IMR-90 (cell line): ENCODE measurements around the gene NABP1. TPM values are rescaled to one million over a fixed set of nuclear protein-coding genes. Genes with fewer than 3 reads are reported as not detected.

Experiments used
- ATAC-seq: fragments of 200-7000 bp; cut with Tn5 transposase; 2 replicates; pipeline ENCODE4 v1.9.1; 2020; ENCODE audit warnings: low read depth, mild to moderate bottlenecking, moderate library complexity
- BruUV-seq: library from RNA; stranded (reverse); fragments of 400-500 nt; replicated peaks from 2 replicates; lab custom pipeline; 2021; lab: Mats Ljungman, UMichigan
- CTCF ChIA-PET: fragments of 300-600 bp; formaldehyde crosslinking; extraction: SDS; loops from one replicate; lab custom pipeline; 2021; ENCODE audit warnings: antibody characterized with exemption; lab: Yijun Ruan, JAX
- POLR2A ChIA-PET: fragments of 300-600 bp; sonication (Branson Sonifier 250); formaldehyde crosslinking; loops from one replicate; lab custom pipeline; 2022; ENCODE audit warnings: antibody characterized with exemption; ENCODE audit not compliant: unreplicated experiment; lab: Charles Lee
- DNase-seq: peaks from one replicate; pipeline ENCODE4 v3.0.0; 2013
- H2AFZ ChIP-seq: replicated peaks from 2 replicates; pipeline ENCODE3; 2013; ENCODE audit warnings: low read length, mild to moderate bottlenecking; ENCODE audit not compliant: poor library complexity
- H2AK5ac ChIP-seq: 2 replicates; pipeline ENCODE4 v1.6.1; 2013; ENCODE audit warnings: low read depth, low read length, inconsistent platforms
- H2AK9ac ChIP-seq: replicated peaks from 2 replicates; pipeline ENCODE3; 2013; ENCODE audit warnings: mild to moderate bottlenecking, low read depth, low read length, moderate library complexity; ENCODE audit not compliant: poor library complexity
- H2BK120ac ChIP-seq: 2 replicates; pipeline ENCODE4 v1.6.1; 2013; ENCODE audit warnings: low read depth, low read length, inconsistent platforms
- H2BK15ac ChIP-seq: 3 replicates; pipeline ENCODE4 v1.6.1; 2013; ENCODE audit warnings: low read depth, low read length, inconsistent platforms
- H2BK20ac ChIP-seq: 2 replicates; pipeline ENCODE4 v1.6.1; 2013; ENCODE audit warnings: low read depth, mild to moderate bottlenecking, inconsistent platforms, low read length, moderate library complexity
- H2BK5ac ChIP-seq: 2 replicates; pipeline ENCODE4 v1.6.1; 2013; ENCODE audit warnings: mild to moderate bottlenecking, low read depth, low read length, inconsistent platforms; ENCODE audit not compliant: poor library complexity, severe bottlenecking
- H3K14ac ChIP-seq: replicated peaks from 2 replicates; pipeline ENCODE4 v1.6.1; 2013; ENCODE audit warnings: low read depth, low read length, inconsistent platforms
- H3K18ac ChIP-seq: 2 replicates; pipeline ENCODE4 v1.6.1; 2013; ENCODE audit warnings: low read depth, low read length, control low read depth
- H3K23ac ChIP-seq: 2 replicates; pipeline ENCODE4 v1.6.1; 2013; ENCODE audit warnings: low read depth, low read length, inconsistent platforms
- H3K27ac ChIP-seq: 2 replicates; pipeline ENCODE4 v1.5.1; 2013; ENCODE audit warnings: mild to moderate bottlenecking, control low read depth, low read length; ENCODE audit not compliant: insufficient read depth
- H3K27me3 ChIP-seq: 2 replicates; pipeline ENCODE4 v1.6.1; 2013; ENCODE audit warnings: low read length; ENCODE audit not compliant: control insufficient read depth, insufficient read depth
- H3K36me3 ChIP-seq: 2 replicates; pipeline ENCODE4 v1.6.1; 2013; ENCODE audit warnings: low read length, mixed read lengths; ENCODE audit not compliant: control insufficient read depth, insufficient read depth
- H3K4ac ChIP-seq: 2 replicates; pipeline ENCODE4 v1.6.1; 2013; ENCODE audit warnings: low read depth, low read length, inconsistent platforms
- H3K4me1 ChIP-seq: 2 replicates; pipeline ENCODE4 v1.6.1; 2013; ENCODE audit warnings: low read length, mixed read lengths; ENCODE audit not compliant: control insufficient read depth, insufficient read depth
- H3K4me2 ChIP-seq: 2 replicates; pipeline ENCODE4 v1.6.1; 2013; ENCODE audit warnings: low read depth, mild to moderate bottlenecking, control low read depth, low read length, moderate library complexity
- H3K4me3 ChIP-seq: 2 replicates; pipeline ENCODE4 v1.5.1; 2013; ENCODE audit warnings: low read depth, mild to moderate bottlenecking, control low read depth, low read length, moderate library complexity; ENCODE audit not compliant: insufficient read depth
- H3K56ac ChIP-seq: 2 replicates; pipeline ENCODE4 v1.6.1; 2013; ENCODE audit warnings: low read length, inconsistent platforms; ENCODE audit not compliant: insufficient read depth; ENCODE audit errors: extremely low read depth
- H3K79me1 ChIP-seq, 2 experiments: 2 replicates each; pipeline ENCODE4 v1.6.1; 2013; ENCODE audit warnings: low read length in 2 of 2, inconsistent platforms in 1 of 2, low read depth in 1 of 2
- H3K9ac ChIP-seq: 2 replicates; pipeline ENCODE4 v1.6.1; 2013; ENCODE audit warnings: low read depth, low read length, control low read depth
- H3K9me1 ChIP-seq: 2 replicates; pipeline ENCODE4 v1.6.1; 2013; ENCODE audit warnings: low read length, inconsistent platforms; ENCODE audit not compliant: insufficient read depth
- H3K9me3 ChIP-seq: 2 replicates; pipeline ENCODE4 v1.6.1; 2013; ENCODE audit warnings: low read length; ENCODE audit not compliant: control insufficient read depth, insufficient read depth
- H4K20me1 ChIP-seq: 2 replicates; pipeline ENCODE4 v1.6.1; 2013; ENCODE audit warnings: low read length, inconsistent platforms; ENCODE audit not compliant: insufficient read depth
- H4K5ac ChIP-seq: 2 replicates; pipeline ENCODE4 v1.6.1; 2013; ENCODE audit warnings: mild to moderate bottlenecking, low read depth, low read length, control low read depth
- H4K8ac ChIP-seq, 2 experiments: 2 replicates each; pipeline ENCODE4 v1.6.1; 2013; ENCODE audit warnings: low read depth in 2 of 2, low read length in 2 of 2, control low read depth in 1 of 2, inconsistent platforms in 1 of 2
- H4K91ac ChIP-seq: 2 replicates; pipeline ENCODE4 v1.6.1; 2013; ENCODE audit warnings: low read depth, low read length, inconsistent platforms; ENCODE audit not compliant: insufficient read depth
- BHLHE40 ChIP-seq: fragments of 150-350 bp; IDR thresholded peaks from 2 replicates; pipeline ENCODE4 v1.6.1; 2016; ENCODE audit warnings: mild to moderate bottlenecking, low read depth, low read length
- CHD1 ChIP-seq: IDR thresholded peaks from 2 replicates; pipeline ENCODE4 v1.6.1; 2012; ENCODE audit warnings: low read depth, low read length, improper control_type of control experiment
- FOS ChIP-seq: fragments of 150-350 bp; IDR thresholded peaks from 2 replicates; pipeline ENCODE4 v1.6.1; 2016; ENCODE audit warnings: low read depth, low read length
- MAZ ChIP-seq: IDR thresholded peaks from 2 replicates; pipeline ENCODE4 v1.6.1; 2012; ENCODE audit warnings: low read depth, mild to moderate bottlenecking, low read length, improper control_type of control experiment, moderate library complexity, borderline replicate concordance
- POLR2A ChIP-seq: IDR thresholded peaks from 2 replicates; pipeline ENCODE4 v1.6.1; 2012; ENCODE audit warnings: mild to moderate bottlenecking, low read depth, low read length
- RCOR1 ChIP-seq: IDR thresholded peaks from 2 replicates; pipeline ENCODE4 v1.6.1; 2012; ENCODE audit warnings: mild to moderate bottlenecking, low read length, improper control_type of control experiment; ENCODE audit not compliant: insufficient replicate concordance
- RFX5 ChIP-seq: IDR thresholded peaks from 2 replicates; pipeline ENCODE4 v1.8.0; 2012; ENCODE audit warnings: low read depth, mild to moderate bottlenecking, low read length, moderate library complexity
- SMC3 ChIP-seq: fragments of 150-350 bp; IDR thresholded peaks from 2 replicates; pipeline ENCODE4 v1.6.1; 2016; ENCODE audit warnings: low read depth, mild to moderate bottlenecking, antibody characterized with exemption, low read length, moderate library complexity
- WGBS, 2 experiments: methylation state at CpG; one replicate each; pipeline versions ENCODE4 v1.1.5 to v1.1.7; 2013; ENCODE audit warnings: missing lambda C conversion rate in 2 of 2; ENCODE audit not compliant: insufficient read length in 1 of 2; ENCODE audit errors: extremely low coverage in 2 of 2; 5-methylcytosine and 5-hydroxymethylcytosine counted together
- dilution Hi-C: fragments of 300-500 bp; cut with HindIII; formaldehyde crosslinking; loops from one replicate; pipeline ENCODE4 v1.14.3; 2018; ENCODE audit warnings: low sequenced_read_pairs; ENCODE audit not compliant: unreplicated experiment
- in situ Hi-C: fragments of 300-500 bp; cut with MboI; formaldehyde crosslinking; loops from 3 replicates; pipeline ENCODE4 v1.14.3; 2019; ENCODE audit warnings: low sequenced_read_pairs, inconsistent platforms, mixed read lengths
- intact Hi-C: fragments of 100-400 bp; cut with micrococcal nuclease; formaldehyde crosslinking; loops from 2 replicates; pipeline ENCODE4 v1.10.0; 2022
- polyA plus RNA-seq, 3 experiments: library from polyadenylated mRNA; depleted of rRNA; stranded (reverse); fragments of >200 nt; gene quantifications; 2 replicates each; pipeline ENCODE4 v1.2.3, GENCODE V29; 2012; ENCODE audit warnings: low replicate concordance in 1 of 3
- total RNA-seq: library from RNA; depleted of rRNA; stranded (reverse); fragments of >200 nt; gene quantifications from 2 replicates; pipeline ENCODE4 v1.2.3, GENCODE V29; 2012

Gene NABP1
- total and polyA plus RNA-seq, 2 of the 4 experiments (the other 2 are of a cell fraction): 57.7 to 73.3 TPM

DNA sequence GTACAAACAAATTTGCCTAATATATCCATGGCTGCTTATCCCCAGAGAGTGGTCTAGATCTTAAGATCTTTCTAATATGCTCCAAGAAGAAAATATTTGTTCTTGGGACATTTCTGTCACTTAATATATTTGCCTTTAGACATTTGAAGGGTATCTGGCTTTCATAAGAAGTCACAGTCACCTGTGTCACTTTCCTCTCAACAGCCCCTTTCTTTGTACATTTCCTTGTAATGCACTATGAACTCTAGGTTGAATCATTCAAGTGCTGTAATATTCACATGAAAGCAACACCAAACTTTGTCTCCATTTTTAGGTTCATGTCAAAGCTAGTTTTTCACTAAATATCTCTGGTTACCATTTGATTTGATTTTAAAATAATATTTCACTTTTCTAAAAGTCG lies 41.4 kb upstream of the NABP1 start:
- Histone ChIP-seq H3K27me3 (no peaks in the 10 kb centered on the region), H2AFZ (no peak overlapping the region), H4K91ac (peak overlapping the region; percentile 100), H4K5ac (peak overlapping the region; percentile 93), H3K4me3 (no peak overlapping the region), H3K9me3 (no peaks in the 10 kb centered on the region), H3K14ac (peak overlapping the region; percentile 64; the same call in 1 of the 2 replicates), H2AK5ac (peak overlapping the region; percentile 63), H3K4ac (peak overlapping the region; percentile 97; the same call in 1 of the 2 replicates), H2BK15ac (peak overlapping the region; percentile 97; the same call in 1 of the 3 replicates), H3K56ac (peak overlapping the region; percentile 82), H3K9ac (no peak overlapping the region; the same call in 1 of the 2 replicates), H3K79me1 (peaks cover 7 to 11% of the 10 kb centered on the region in 2 experiments; a peak in 2 of 4 replicates), H2BK20ac (peak overlapping the region; percentile 99), H3K36me3 (no peaks in the 10 kb centered on the region), H3K27ac (peak overlapping the region; percentile 100; the same call in 1 of the 2 replicates), H3K4me2 (peak overlapping the region; percentile 76; the same call in 1 of the 2 replicates), H3K4me1 (peaks cover 27% of the 10 kb centered on the region), H3K23ac (peak overlapping the region; percentile 89), H4K20me1 (no peaks in the 10 kb centered on the region), H2AK9ac (no peak overlapping the region), H4K8ac (peak overlapping the region; percentile 72 to 95), H2BK120ac (peak overlapping the region; percentile 99), H2BK5ac (peak overlapping the region; percentile 98), H3K9me1 (peaks cover 12% of the 10 kb centered on the region), H3K18ac (peak overlapping the region; percentile 96)
- in situ Hi-C loops (no loop called here), intact Hi-C loops (loop anchor here (2.0 kb wide), 1 partner anchor 66 kb away; no protein-coding TSS in a partner anchor), dilution Hi-C loops (no loop called here)
- no CpG with 5 or more reads among the region's 1 CpG for WGBS, 2 experiments
- ChIA-PET CTCF (interaction anchor here (1.1 kb wide), 1 partner anchor 66 kb away, joined by 3 read pairs; no protein-coding TSS in a partner anchor), POLR2A (interaction anchor here (1.3 to 3.7 kb wide), 3 partner anchors 40 to 45 kb away, joined by 4 to 57 read pairs (median 7); partner anchors contain the start of gene NABP1)
- no TSS peak for BruUV-seq
- DNase-seq (no peak), ATAC-seq (no peak)
- TF ChIP-seq FOS (no peak), BHLHE40 (no peak), RFX5 (no peak), CHD1 (no peak), SMC3 (no peak), POLR2A (no peak), RCOR1 (no peak), MAZ (no peak)
